ENCODE data around the gene NKD2. TPM values are rescaled to one million over a fixed set of nuclear protein-coding genes. Genes with fewer than 3 reads are reported as not detected.

NKD2 gene
- polyA plus RNA-seq, 1 donor (not counting 4 experiments of a cell fraction or from before 2014, with no cell fraction given), result not detected

DNA sequence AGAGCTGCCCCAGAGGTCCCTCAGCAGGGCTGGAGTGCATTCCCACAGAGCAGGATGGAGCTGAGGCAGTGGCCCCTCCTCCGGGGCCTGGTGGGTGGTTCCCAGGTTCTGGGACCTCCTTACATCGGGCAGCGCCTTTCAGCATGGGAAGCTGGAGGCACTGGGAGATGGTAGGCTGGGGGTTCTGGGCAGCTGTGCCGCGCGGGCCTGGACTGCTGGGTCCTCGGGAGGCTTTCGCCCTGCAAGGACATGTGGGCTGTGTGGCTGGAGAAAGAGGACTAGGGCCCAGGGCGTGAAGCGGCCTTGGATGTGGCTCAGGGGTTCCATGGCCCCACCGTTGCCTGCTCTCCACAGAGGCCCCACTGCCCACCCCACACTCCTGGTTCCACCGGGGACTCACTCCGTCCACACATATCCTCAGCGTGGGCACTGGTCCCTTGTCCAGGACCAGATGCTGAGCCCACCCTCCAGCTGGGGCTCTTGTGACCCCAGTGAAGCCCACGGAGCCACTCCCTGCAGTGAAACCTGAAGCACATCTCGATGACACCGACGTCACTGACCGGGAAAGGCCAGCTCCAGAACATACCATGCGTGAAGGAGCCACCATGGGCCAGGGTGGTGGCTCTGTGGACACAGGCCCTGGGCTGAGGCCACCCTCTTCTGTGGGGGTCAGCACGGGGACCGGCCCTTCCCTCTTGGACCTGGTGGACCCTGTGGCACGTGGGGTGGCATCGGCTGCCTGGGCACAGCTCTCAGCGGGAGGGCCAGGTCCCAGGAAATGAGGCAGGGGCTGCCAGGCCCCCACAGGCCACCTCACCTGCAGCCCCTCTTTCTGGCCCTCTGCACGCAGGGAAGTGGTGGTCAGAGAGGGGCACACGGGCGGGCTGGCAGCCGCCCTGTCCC, 31.5 kb upstream of the NKD2 start:
- TF ChIP-seq EZH2 (IDR thresholded peaks at IDR 0.05; ENCODE audit: low read length), result no peak
- no peaks in the 10 kb centered on the region for H3K9me1 ChIP-seq (ENCODE audit: control insufficient read depth, extremely low read depth, insufficient read depth, low read length)
- H3K27me3 ChIP-seq (ENCODE audit: control insufficient read depth, extremely low read depth, insufficient read depth, low read length), result no peaks in the 10 kb centered on the region
- no peaks in the 10 kb centered on the region for H3K36me3 ChIP-seq (ENCODE audit: control insufficient read depth in 2 of 2, extremely low read depth in 1 of 2, insufficient read depth in 2 of 2, low read length in 2 of 2)
- H3K4me2 ChIP-seq (ENCODE audit: control insufficient read depth, extremely low read depth, insufficient read depth, low read depth, low read length), result no peak overlapping the region
- no peaks in the 10 kb centered on the region for H3K4me1 ChIP-seq (ENCODE audit: control insufficient read depth, extremely low read depth, insufficient read depth, low read length)
- no peaks in the 10 kb centered on the region for H4K20me1 ChIP-seq (ENCODE audit: control insufficient read depth, extremely low read depth, insufficient read depth, low read length)
- no peak overlapping the region for H2AFZ ChIP-seq (ENCODE audit: control insufficient read depth, low read length)
- no peaks in the 10 kb centered on the region for H3K79me2 ChIP-seq (ENCODE audit: control insufficient read depth, insufficient read depth, low read length)
- dilution Hi-C loops (cut with MboI; ENCODE audit: extremely low pct_ligation_motif_present, low sequenced_read_pairs), result no loop called here
- H3K9ac ChIP-seq (ENCODE audit: control insufficient read depth, extremely low read depth, insufficient read depth, low read length), result no peak overlapping the region
- FAIRE-seq, result no peak
- no peak overlapping the region for H3K4me3 ChIP-seq (ENCODE audit: control insufficient read depth in 2 of 3, extremely low read depth in 1 of 3, insufficient read depth in 2 of 3, low read depth in 1 of 3, low read length in 3 of 3)
- H3K9me3 ChIP-seq (ENCODE audit: control insufficient read depth, low read depth, low read length), result no peaks in the 10 kb centered on the region
- no peak overlapping the region for H3K27ac ChIP-seq (ENCODE audit: control insufficient read depth, insufficient read depth, low read length)
- DNase-seq (ENCODE audit: low read depth, low spot score), result no peak

DNA sequence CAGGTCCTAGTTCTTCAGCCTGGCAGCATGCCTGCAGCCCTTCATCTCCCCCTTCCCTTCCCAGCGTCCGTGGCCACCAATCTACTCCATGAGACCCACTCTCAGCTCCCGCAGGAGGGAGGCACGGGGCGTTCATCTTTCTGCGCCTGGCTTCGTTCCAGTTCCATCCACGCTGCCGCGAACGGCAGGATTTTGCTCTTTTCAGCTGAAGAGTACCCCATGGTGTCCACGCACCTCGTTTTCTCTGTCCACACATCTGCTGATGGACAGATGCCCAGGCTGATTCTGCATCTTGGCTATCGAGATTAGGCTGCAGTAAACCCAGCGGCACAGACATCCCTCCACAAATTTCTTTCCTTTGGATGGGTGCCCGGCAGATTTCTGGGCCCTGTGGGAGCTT, 30.5 kb upstream of the NKD2 start:
- dilution Hi-C loops (cut with MboI; ENCODE audit: extremely low pct_ligation_motif_present, low sequenced_read_pairs), result no loop called here
- Histone ChIP-seq H2AFZ (ENCODE audit: control insufficient read depth, low read length) (no peak overlapping the region), H3K4me2 (ENCODE audit: control insufficient read depth, extremely low read depth, insufficient read depth, low read depth, low read length) (no peak overlapping the region), H3K4me3 (ENCODE audit: control insufficient read depth in 2 of 3, extremely low read depth in 1 of 3, insufficient read depth in 2 of 3, low read depth in 1 of 3, low read length in 3 of 3) (no peak overlapping the region), H3K27me3 (ENCODE audit: control insufficient read depth, extremely low read depth, insufficient read depth, low read length) (no peaks in the 10 kb centered on the region), H3K79me2 (ENCODE audit: control insufficient read depth, insufficient read depth, low read length) (no peaks in the 10 kb centered on the region), H3K36me3 (ENCODE audit: control insufficient read depth in 2 of 2, extremely low read depth in 1 of 2, insufficient read depth in 2 of 2, low read length in 2 of 2) (no peaks in the 10 kb centered on the region), H3K9me3 (ENCODE audit: control insufficient read depth, low read depth, low read length) (no peaks in the 10 kb centered on the region), H3K4me1 (ENCODE audit: control insufficient read depth, extremely low read depth, insufficient read depth, low read length) (no peaks in the 10 kb centered on the region), H4K20me1 (ENCODE audit: control insufficient read depth, extremely low read depth, insufficient read depth, low read length) (no peaks in the 10 kb centered on the region), H3K9me1 (ENCODE audit: control insufficient read depth, extremely low read depth, insufficient read depth, low read length) (no peaks in the 10 kb centered on the region), H3K9ac (ENCODE audit: control insufficient read depth, extremely low read depth, insufficient read depth, low read length) (no peak overlapping the region), H3K27ac (ENCODE audit: control insufficient read depth, insufficient read depth, low read length) (no peak overlapping the region)
- TF ChIP-seq EZH2 (IDR thresholded peaks at IDR 0.05; ENCODE audit: low read length) (no peak), CTCF (optimal IDR thresholded peaks at IDR 0.05 in 1 of 3, IDR thresholded peaks at IDR 0.05 in 1 of 3, conservative IDR thresholded peaks at IDR 0.05 in 1 of 3; ENCODE audit: extremely low read depth in 1 of 3, insufficient read depth in 2 of 3, low read length in 3 of 3) (no peak)
- FAIRE-seq (no peak), DNase-seq (ENCODE audit: low read depth, low spot score) (no peak)
